ENCODE measurements around the gene CTBP1. TPM values are rescaled to one million over a fixed set of nuclear protein-coding genes. Genes with fewer than 3 reads are reported as not detected.
A peak's percentile ranks its signal among the peaks of the same experiment; 100 is the strongest.
"Not testable (repeated sequence)": the region's sequence is repeated elsewhere in the genome, so short reads cannot be mapped to it uniquely, and the experiment has no call there.

Gene CTBP1
- total RNA-seq, 1 donor from 2014 or later, result 112 TPM

GRCh38 chr4:1295405-1296055, 46.6 kb upstream of the CTBP1 start:
- Histone ChIP-seq H3K36me3 (peaks cover 42% of the 10 kb centered on the region), H3K4me3 (no peak overlapping the region), H3K4me1 (peaks cover 82% of the 10 kb centered on the region), H3K27me3 (ENCODE audit: low read depth) (no peaks in the 10 kb centered on the region), H3K9me3 (replicated peaks) (no peaks in the 10 kb centered on the region), H3K27ac (replicated peaks) (no peak overlapping the region)
- intact Hi-C loops (cut with micrococcal nuclease), result no loop called here
- no peak for DNase-seq
- no peak for TF ChIP-seq CTCF (IDR thresholded peaks at IDR 0.05; ENCODE audit: borderline replicate concordance)

- no peak for TF ChIP-seq CTCF (IDR thresholded peaks at IDR 0.05; ENCODE audit: borderline replicate concordance)
- Histone ChIP-seq H3K9me3 (replicated peaks) (no peaks in the 10 kb centered on the region), H3K27me3 (ENCODE audit: low read depth) (no peaks in the 10 kb centered on the region), H3K27ac (replicated peaks) (peak overlapping the region; percentile 46), H3K4me1 (peaks cover 82% of the 10 kb centered on the region), H3K36me3 (peaks cover 36% of the 10 kb centered on the region), H3K4me3 (no peak overlapping the region)
- intact Hi-C loops (cut with micrococcal nuclease), result no loop called here
- no peak for DNase-seq
Observed at GRCh38 chr4:1294891-1295290, 46.0 kb upstream of the CTBP1 start.

- Histone ChIP-seq H3K9me3 (replicated peaks) (no peaks in the 10 kb centered on the region), H3K4me3 (peak overlapping the region; percentile 31), H3K36me3 (peaks cover 31% of the 10 kb centered on the region), H3K4me1 (peaks cover 83% of the 10 kb centered on the region), H3K27me3 (ENCODE audit: low read depth) (no peaks in the 10 kb centered on the region), H3K27ac (replicated peaks) (peak overlapping the region; percentile 57)
- DNase-seq, result no peak
- intact Hi-C loops (cut with micrococcal nuclease), result no loop called here
- no peak for TF ChIP-seq CTCF (IDR thresholded peaks at IDR 0.05; ENCODE audit: borderline replicate concordance)
Observed at GRCh38 chr4:1294424-1294823, 45.5 kb upstream of the CTBP1 start.

- Histone ChIP-seq H3K27me3 (ENCODE audit: low read depth) (no peaks in the 10 kb centered on the region), H3K4me1 (peaks cover 83% of the 10 kb centered on the region), H3K27ac (replicated peaks) (peak overlapping the region; percentile 57), H3K4me3 (peak overlapping the region; percentile 31), H3K9me3 (replicated peaks) (no peaks in the 10 kb centered on the region), H3K36me3 (peaks cover 27% of the 10 kb centered on the region)
- no peak for DNase-seq
- intact Hi-C loops (cut with micrococcal nuclease), result no loop called here
- no peak for TF ChIP-seq CTCF (IDR thresholded peaks at IDR 0.05; ENCODE audit: borderline replicate concordance)
Observed at GRCh38 chr4:1293991-1294390, 45.1 kb upstream of the CTBP1 start.

- Histone ChIP-seq H3K27ac (replicated peaks) (peak overlapping the region; percentile 57), H3K9me3 (replicated peaks) (no peaks in the 10 kb centered on the region), H3K4me1 (peaks cover 88% of the 10 kb centered on the region), H3K36me3 (peaks cover 23% of the 10 kb centered on the region), H3K4me3 (peak overlapping the region; percentile 31), H3K27me3 (ENCODE audit: low read depth) (no peaks in the 10 kb centered on the region)
- intact Hi-C loops (cut with micrococcal nuclease), result no loop called here
- TF ChIP-seq CTCF (IDR thresholded peaks at IDR 0.05; ENCODE audit: borderline replicate concordance), result no peak
- no peak for DNase-seq
Observed at GRCh38 chr4:1293531-1293941, 44.6 kb upstream of the CTBP1 start.

- H3K27ac ChIP-seq (replicated peaks), result peak overlapping the region; percentile 96
- peaks cover 14% of the 10 kb centered on the region for H3K36me3 ChIP-seq
- H3K27me3 ChIP-seq (ENCODE audit: low read depth); intact Hi-C loops (cut with micrococcal nuclease); DNase-seq; H3K9me3 ChIP-seq (replicated peaks): not testable (repeated sequence)
- H3K4me1 ChIP-seq, result peaks cover 83% of the 10 kb centered on the region
- peak overlapping the region; percentile 99 for H3K4me3 ChIP-seq
Observed at GRCh38 chr4:1292703-1293011, 43.7 kb upstream of the CTBP1 start.

Data from left ventricle myocardium inferior (tissue), 1 donor.